ENCODE data around the gene SIM1.
"Not testable (repeated sequence)": the region's sequence is repeated elsewhere in the genome, so short reads cannot be mapped to it uniquely, and the experiment has no call there.

The SIM1 gene

DNA sequence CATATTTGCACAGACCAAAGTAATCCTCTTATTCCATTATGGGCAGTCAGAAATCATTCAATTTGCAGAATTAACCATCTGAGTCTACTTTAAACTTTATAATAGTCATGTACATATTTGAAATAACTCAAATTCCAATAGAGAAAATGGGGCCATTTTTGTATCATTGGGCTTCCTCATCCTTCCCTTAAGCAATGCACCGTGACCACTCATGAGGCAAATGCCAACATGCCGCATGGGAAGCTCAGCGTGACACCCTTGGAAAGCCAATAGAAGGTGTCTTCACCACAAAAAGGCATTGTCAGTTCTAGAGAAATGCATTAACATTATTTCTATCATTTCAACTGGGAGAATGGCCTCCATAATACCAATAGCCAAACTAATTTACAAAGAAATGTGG lies 38.5 kb downstream of the SIM1 start:
- no peak for DNase-seq

DNA sequence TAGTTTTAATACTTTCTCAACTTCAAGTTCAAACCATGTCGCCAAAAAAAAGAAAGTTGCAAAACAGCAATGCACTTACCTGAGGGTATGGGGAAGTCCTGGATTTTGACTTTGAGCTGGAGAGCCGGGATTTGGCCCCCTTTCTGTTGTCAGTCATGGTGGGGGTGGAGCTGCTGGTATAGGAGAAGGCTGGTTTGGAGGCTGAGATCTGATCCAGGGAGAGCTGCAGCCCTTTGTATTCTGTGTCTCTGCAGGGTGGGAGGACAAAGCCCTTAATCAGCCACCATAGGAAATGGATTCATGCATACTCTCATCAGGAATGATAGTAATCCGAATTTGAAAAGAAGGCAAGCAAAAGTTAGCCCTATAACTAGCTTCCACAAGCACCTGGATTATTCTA lies 44.0 kb downstream of the SIM1 start:
- no peak for DNase-seq

DNA sequence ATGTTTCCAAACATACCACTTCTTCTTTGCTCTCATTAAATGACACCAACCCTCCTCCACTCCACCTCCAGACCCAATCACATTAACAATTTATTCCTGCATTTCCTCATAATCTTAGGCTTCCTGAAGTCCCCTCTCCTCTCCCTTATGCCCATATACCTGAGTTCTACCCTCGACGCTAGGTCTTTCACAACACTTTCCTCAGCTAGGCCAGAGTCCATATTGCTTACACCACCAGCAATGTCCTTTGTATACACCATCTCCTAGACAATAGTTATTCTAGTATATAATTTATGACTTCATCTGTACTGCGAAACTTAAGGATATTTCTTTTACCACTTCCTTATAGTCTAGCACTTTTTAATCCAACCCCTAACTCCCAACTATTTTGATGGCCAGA lies 47.7 kb downstream of the SIM1 start:
- DNase-seq: no peak

DNA sequence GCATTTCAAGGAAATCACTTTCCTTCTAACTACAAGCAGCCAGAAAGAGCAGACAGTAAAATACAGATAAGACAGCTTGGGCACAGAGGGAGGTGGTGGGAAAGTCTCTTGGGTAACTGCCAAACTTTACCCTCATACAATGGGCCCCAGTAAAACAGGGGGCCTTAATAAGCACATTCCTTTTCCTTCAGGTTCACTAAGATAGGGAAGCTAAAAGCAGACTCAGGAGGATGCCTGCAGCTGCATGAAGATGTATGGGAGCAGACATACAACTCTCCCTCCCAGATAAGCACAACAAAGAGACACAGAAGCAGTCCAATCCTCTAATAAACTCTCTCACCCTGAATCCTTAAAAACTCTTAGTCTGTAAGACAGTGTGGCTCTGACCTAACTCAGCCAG lies 49.0 kb downstream of the SIM1 start:
- DNase-seq: no peak

DNA sequence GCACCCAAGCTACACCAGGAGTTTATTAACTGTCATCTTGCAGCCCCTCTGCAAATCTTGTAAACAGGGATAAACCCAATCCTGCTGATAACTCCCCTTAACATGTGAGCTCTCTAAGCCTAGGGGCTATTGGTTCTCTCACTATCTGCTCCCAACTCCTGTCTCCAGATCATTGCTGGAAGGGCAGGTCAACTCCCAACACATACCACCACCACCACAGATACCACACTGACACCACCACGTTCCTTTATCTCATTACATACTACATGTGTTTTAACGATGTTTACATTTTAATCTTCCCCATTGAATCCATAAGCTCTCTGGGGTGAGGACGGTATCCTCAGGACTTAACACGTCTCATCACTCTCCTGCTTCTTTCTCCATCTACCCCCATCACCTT lies 51.8 kb downstream of the SIM1 start:
- no peak for DNase-seq

DNA sequence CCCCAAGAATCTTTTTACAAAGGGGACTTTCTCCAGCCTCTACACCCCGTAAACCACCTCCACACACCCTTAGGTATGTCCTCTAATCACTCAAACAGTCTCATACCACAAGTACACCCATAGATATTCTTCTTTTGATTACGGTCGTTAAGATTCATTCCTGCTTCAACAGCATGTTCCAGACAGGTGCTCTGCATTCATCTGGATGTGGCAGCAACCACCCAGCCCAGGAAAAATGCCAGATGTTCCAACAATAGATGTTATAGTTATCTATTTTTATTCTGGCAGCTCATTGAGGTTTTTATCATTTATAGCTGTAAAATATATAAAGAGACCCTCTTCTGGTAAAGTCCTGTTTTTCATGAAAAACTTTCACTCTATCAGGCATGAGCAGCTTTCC lies 60.7 kb downstream of the SIM1 start:
- DNase-seq: no peak

DNA sequence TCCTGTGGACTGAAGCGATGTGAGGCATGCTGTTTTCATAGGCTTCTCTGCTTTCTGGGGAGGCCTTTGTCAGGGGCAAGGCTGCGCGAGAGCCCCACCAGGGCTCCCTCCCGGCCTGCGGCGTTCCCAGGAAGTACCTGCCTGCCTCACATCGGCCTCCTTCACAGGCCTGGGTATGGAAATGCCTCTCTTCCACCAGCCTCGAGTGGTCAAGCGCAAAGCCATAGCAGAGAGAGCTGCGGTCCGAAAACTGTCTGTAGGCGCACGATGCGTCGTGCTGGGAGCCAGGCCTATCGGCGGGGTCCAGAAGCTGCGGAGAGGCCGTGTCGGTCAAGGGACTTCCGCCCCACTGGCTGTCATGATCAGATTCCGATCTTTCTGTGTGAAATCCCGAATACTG lies 71.2 kb downstream of the SIM1 start:
- no peak for DNase-seq

DNA sequence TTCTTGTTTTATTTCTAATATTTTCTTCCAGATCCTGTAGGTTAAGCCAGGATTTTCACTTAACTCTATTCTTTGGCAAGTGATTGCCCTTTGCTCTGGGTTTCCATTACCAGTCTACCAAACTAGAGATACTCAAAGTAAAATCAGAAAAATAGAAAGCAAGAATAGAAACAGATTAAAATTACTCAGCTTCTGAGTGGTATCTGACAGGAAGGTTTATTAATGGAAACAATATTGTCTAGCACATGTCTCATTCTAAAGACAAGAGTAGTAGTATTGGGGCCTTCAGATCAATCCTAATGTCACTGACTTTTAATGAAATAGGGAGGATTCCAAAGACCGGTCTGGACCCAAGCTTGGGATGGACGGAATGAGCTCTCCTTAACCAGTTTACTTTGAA lies 72.3 kb downstream of the SIM1 start:
- no peak for DNase-seq

DNA sequence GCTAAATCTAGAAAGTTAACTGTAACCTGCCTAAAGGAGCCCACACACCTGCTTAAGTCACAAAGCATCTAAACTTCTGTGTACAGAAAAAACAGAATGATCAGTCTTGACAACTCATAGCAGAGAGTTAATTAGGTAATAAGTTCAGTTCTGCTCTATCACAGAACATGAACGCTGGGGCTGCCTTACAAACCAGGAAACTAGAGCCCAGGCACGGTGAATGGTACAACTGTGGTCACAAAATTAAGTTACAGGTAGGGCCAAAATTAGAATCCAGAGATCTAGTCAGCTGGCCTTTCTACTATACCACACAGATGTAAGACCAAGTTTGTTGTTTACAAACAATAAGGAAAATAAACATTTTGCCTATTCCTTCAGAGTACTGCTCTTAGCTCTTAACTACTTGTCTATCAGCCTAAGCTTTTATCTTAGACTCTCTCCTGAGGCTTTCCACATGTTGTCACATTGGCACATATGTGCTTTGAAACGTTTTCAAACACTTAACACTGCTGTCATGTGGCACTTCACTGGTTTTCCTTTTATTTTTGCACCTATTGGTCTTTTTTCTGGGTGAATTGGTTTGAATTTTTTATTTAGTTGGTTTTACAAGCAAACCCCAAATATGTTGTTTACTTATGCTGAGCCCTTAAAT lies 75.7 kb downstream of the SIM1 start:
- no peak for DNase-seq

DNA sequence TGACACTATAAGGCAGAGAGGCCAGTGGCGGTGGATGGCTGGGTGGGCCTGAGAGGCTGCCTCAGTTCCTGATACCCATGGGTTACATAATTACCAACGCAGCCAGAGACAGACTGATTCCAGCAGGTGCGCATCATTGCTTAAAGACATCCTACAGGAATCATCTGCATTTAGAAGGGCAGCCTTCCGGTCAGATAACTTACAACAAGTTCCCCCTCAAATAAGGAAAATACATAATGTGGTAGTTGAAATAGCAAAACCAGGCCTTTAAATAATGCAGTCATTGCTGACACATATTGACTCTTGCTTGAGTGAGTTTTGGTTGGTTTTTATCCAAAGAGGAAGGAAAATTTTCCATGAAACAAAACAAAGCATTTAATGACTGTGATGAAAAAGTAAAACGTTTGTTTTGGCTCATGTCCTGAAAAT lies 81.9 kb downstream of the SIM1 start:
- no peak for DNase-seq

DNA sequence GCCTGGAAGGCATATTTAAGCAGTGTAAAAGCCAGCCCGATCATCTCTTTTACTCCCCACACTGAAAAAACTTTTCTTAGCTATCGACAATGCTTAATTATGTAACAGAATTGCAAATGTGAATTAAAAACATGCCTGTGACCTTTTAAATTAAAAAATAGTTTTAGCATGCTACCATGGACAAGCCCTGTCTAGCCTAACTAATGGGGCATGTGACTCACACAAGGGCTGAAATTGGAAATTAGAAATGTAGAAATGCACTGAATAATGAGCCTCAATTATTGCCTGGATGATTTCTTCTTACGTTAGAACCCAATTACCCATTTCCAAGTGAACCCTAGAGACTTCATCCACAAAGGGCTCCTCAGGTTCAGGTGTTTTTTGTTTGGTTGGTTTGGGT lies 82.7 kb downstream of the SIM1 start:
- peak; percentile 88 for DNase-seq

DNA sequence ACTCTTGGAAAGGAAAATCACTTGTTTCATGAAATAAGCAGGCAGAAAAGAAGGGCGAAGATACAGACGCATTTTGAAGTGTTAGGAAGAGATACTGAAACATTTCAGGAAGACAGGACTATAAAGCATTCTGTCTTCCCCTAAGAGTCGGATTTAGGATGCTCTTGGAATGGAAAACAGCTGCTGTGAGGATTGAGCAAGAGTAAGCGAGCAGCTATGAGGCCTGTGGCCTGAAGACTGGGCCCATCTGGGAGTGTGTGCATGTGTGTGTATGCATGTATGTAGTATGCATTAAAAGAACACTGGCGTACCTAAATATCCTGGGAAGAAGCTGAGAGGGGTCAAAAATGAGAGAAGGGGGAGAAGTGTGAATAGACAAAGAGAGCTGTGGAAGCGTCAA lies 83.6 kb downstream of the SIM1 start:
- no peak for DNase-seq

- no peak for DNase-seq
Observed at GRCh38 chr6:100379386-100379785, 85.3 kb downstream of the SIM1 start.

GRCh38 chr6:100378576-100378975 lies 86.1 kb downstream of the SIM1 start:
- DNase-seq: no peak

GRCh38 chr6:100376103-100376502 lies 88.6 kb downstream of the SIM1 start:
- no peak for DNase-seq

DNA sequence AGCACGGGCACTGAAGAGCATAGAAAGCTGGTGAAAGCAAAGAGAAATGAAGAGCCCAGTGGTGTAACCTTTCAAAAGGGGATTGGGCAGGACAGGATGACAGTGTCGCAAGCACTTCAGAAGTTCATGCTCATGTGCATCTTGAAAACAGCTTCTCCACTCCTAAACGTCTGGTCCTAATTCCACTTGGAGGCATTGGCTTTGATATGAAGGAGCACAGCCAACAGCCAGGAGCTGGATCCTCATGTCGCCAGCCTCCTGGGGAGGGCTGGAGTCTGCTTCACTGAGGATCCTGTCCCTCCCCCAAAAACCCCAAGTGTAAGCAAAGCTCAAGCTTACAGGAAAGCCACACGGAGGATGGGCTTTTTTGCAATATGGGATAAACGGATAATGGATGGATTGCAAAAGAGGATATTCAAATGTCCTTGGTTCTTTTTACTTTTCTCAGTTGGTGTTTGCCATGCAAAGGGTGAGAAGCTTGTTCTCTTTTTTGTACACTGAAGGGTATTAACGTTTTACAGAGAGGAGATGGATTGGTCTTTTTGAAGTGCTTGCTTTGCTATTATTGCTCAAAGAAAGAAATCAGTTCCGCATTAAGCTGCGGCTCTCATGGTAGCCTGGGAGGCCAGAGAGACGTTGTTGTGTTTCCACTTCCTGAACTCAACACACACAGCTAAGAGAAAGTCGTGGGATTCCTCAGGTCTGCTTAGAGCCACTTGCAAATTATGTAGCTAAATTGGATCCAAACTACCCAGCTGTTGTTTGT lies 92.2 kb downstream of the SIM1 start:
- DNase-seq: no peak

GRCh38 chr6:100371591-100371990 lies 93.1 kb downstream of the SIM1 start:
- no peak for DNase-seq

DNA sequence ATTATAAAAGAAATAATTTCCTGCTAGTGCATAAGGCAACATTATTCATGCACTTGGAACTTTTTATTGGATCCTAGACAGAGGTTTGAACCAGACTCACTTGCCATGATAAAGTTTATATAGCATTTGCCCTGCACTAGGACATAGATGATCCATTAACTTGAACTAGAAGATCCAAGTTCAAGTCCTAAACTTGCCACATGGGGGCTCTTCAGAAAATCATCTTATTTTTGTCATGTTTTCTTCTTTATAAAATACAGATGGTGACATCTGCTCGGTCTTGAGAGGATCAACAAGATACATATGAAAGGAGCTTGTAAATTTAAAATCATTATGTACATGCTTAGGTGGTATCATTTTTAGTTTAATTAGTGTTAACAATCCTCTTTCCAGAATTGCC lies 94.5 kb downstream of the SIM1 start:
- DNase-seq: no peak

GRCh38 chr6:100366419-100366818 lies 98.3 kb downstream of the SIM1 start:
- DNase-seq: no peak

DNA sequence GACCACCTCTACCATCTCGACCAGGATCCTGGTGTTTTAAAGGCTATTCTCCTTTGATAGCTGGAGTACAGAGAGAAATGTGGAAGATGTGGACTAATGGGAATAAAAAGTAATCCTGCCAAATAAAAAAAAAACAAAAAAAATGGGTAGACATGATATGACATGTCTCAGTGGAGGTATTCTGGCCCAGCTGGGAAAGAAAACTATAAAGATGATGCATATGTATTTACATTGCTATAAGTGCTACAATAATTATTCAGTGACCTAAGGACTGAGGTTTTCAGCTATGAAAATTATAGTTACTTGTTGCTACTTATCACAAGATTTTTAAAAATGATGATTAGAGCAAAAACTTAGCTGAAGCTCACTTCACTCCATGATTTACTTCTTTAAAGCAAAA lies 101.1 kb downstream of the SIM1 start:
- no peak for DNase-seq

DNA sequence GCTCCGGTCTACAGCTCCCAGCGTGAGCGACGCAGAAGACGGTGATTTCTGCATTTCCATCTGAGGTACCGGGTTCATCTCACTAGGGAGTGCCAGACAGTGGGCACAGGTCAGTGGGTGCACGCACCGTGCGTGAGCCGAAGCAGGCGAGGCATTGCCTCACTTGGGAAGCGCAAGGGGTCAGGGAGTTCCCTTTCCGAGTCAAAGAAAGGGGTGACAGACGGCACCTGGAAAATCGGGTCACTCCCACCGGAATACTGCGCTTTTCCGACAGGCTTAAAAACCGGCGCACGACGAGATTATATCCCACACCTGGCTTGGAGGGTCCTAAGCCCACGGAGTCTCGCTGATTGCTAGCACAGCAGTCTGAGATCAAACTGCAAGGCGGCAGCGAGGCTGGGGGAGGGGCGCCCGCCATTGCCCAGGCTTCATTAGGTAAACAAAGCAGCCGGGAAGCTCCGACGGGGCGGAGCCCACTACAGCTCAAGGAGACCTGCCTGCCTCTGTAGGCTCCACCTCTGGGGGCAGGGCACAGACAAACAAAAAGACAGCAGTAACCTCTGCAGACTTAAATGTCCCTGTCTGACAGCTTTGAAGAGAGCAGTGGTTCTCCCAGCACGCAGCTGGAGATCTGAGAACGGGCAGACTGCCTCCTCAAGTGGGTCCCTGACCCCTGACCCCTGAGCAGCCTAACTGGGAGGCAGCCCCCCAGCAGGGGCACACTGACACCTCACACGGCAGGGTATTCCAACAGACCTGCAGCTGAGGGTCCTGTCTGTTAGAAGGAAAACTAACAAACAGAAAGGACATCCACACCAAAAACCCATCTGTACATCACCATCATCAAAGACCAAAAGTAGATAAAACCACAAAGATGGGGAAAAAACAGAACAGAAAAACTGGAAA lies 109.7 kb downstream of the SIM1 start:
- not testable (repeated sequence) for DNase-seq

GRCh38 chr6:100353276-100354015 lies 111.3 kb downstream of the SIM1 start:
- DNase-seq: no peak

DNA sequence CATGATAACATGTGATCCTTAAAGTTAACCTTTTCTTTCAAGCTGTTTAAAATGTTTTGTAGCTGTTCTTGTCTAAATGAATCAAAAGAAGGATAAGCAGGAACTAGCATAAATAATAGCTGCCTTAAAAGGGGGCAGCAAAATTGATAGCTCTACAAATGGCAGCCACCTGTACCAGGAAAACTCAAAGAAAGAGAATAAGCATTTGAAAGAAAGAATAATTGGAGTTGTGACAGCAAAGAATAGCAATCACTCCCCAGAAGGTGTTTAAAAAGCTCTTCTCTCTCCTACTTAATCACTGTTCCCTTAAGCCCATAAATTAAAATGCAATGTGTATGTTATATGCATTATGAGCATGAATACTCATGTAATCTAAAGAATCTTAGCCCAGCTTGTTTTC lies 114.6 kb downstream of the SIM1 start:
- no peak for DNase-seq

Measured in NCI-H1436 (cell line).